GM18519 (cell line): ENCODE measurements around the gene RAB6C.
"Not testable (repeated sequence)": the region's sequence is repeated elsewhere in the genome, so short reads cannot be mapped to it uniquely, and the experiment has no call there.

Source experiments
- ATAC-seq: cut with Tn5 transposase; IDR thresholded peaks from one replicate; pipeline ENCODE4 v1.9.1; 2021; ENCODE audit warnings: mild to moderate bottlenecking, moderate library complexity; ENCODE audit not compliant: unreplicated experiment, low FRiP score

RAB6C gene

DNA sequence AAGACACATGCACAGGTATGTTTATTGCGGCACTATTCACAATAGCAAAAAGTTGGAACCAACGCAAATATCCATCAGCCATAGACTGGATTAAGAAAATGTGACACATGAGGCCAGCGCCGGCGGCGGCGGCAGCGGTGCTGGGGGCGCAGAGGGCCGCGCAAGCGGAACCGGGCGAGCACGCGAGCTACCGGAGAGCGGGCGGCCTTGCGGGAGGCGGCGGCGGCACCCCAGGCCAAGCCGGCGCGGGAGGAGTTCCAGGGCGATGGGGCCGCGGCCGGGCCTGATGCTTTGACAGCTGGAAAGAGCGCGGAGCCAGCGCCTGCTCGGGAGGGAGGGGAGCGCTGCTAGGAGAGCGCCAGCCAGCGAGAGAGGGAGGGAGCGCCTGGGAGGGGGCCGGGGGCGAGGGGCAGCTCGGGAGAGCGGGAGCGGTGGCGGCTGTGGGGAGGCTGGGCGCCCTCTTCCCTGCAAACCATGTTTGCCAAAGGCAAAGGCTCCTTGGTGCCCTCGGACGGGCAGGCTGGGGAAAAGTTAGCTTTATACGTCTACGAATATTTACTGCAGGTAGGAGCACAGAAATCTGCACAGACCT, 13.0 kb downstream of the RAB6C start:
- ATAC-seq = not testable (repeated sequence)

- ATAC-seq = not testable (repeated sequence)
These were observed 13.7 kb downstream of the RAB6C start for GRCh38 chr2:129993151-129993550.

- ATAC-seq = not testable (repeated sequence)
These were observed 17.3 kb downstream of the RAB6C start for GRCh38 chr2:129996657-129997237.

DNA sequence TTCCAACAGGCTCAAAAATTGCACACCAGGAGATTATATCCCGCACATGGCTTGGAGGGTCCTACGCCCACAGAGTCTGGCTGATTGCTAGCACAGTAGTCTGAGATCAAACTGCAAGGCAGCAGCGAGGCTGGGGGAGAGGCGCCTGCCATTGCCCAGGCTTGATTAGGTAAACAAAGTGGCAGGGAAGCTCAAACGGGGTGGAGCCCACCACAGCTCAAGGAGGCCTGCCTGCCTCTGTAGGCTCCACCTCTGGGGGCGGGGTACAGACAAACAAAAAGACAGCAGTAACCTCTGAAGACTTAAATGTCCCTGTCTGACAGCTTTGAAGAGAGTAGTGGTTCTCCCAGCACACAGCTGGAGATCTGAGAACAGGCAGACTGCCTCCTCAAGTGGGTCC, 19.3 kb downstream of the RAB6C start:
- not testable (repeated sequence) for ATAC-seq

DNA sequence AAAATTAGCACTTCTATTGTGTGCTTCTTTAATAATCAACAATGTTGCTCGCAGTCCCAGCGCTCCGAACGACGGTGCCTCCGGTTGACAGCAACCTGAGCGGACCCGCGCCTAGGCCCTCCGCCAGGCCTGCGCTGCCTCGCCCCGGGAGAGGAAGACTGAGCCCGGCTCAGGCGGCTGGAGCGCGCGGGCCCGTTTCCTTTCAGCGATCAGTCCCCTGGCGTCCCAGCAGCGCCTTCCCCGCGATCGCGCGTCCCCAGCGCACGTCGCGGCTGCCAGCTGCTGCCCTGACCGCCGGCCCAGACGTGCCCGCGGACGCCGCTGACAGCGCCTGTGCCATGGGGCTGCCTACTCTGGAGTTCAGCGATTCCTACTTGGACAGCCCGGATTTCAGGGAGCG, 26.4 kb downstream of the RAB6C start:
- not testable (repeated sequence) for ATAC-seq

DNA sequence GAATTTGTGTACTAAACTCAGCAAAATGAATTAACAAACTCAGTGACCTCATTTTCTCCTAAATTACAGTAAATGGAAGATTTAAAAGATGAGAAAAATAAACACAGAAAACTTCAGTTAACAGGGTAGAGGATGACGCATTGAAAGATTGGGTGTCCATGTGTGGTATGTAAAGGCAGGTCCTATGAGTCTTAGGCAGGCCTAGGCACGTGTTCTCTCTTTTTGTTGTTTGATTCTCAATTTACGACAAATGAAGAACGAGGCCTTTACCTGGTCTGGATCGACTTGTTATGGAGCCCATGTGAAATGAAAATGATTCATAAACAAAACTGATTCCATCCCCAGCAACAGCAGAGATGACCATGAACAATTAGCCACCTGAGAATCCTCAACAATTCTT, 37.2 kb downstream of the RAB6C start:
- ATAC-seq = not testable (repeated sequence)

- no peak for ATAC-seq
These were observed 39.9 kb downstream of the RAB6C start for GRCh38 chr2:130019402-130019801.

- not testable (repeated sequence) for ATAC-seq
These were observed 40.6 kb downstream of the RAB6C start for GRCh38 chr2:130020069-130020468.

DNA sequence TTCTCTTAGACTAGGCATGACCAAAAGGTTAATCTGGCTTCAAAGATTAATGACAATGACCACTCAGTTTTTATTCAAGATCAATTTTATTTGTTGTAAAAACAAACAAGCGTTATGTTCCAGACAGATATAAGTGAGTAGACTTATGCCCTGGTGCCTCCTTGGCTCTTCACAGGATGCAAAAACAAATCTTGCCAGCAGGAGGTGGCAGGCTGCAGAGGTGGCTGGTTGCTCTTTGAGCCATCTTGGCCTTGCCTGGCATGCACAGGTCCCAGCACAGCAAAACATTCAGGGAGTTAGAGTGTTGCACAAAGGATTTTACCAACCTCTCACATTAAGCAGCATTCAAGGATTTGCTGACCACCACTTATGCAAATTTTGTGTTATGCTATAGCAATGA, 46.5 kb downstream of the RAB6C start:
- not testable (repeated sequence) for ATAC-seq
